T-helper 22 cell (primary cell): ENCODE measurements around the gene MIPEP.
"Not testable (repeated sequence)": the region's sequence is repeated elsewhere in the genome, so short reads cannot be mapped to it uniquely, and the experiment has no call there.

Source experiments
- DNase-seq: peaks from one replicate; pipeline ENCODE4 v3.0.0-alpha.2; 2020; ENCODE audit warnings: low read depth

Gene MIPEP

GRCh38 chr13:23889615-23890607 is 711 bp upstream of the MIPEP start:
- DNase-seq = no peak

DNA sequence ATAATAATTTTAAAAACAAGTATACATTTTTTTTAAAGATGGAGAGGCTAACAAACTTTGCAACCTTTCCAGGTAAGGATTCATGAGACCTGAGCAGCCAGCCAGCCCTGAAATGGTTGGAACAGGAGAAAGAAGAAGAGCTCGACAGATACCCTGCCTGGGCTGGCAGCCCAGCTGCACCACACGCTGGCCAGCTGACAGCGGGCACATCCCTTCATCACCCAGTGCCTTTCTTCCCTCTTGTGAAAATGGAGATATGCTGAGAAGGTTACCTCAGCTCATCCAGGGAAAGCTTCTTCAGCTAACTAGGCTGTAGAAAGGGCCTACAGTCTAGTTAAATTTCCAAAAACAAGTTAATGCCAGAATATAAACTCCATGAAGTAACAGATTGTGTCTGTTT is 4.8 kb downstream of the MIPEP start:
- not testable (repeated sequence) for DNase-seq

GRCh38 chr13:23883255-23883654 is 5.9 kb downstream of the MIPEP start:
- DNase-seq = no peak

- DNase-seq = not testable (repeated sequence)
Measured at GRCh38 chr13:23881402-23881800, 7.8 kb downstream of the MIPEP start.

GRCh38 chr13:23880493-23881401 is 8.5 kb downstream of the MIPEP start:
- not testable (repeated sequence) for DNase-seq

DNA sequence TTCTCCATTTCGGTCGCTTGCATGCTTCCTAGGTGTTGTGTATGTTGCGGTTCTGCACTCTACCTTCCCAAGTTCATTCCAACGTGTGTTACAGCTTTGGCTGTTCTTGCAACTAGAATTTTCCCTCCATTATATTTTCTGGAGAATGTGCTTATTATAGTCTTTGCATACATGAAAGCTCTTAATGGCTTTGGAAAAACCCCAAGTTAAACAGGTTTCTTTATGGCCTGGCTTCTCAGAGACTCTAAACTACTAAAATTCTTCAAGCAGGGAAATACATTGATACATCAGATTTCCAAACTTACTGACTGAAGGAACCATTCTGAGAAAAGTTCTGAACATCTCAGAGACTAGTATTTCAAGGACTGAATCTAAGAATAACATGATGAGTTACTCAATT is 11.9 kb downstream of the MIPEP start:
- DNase-seq = no peak

DNA sequence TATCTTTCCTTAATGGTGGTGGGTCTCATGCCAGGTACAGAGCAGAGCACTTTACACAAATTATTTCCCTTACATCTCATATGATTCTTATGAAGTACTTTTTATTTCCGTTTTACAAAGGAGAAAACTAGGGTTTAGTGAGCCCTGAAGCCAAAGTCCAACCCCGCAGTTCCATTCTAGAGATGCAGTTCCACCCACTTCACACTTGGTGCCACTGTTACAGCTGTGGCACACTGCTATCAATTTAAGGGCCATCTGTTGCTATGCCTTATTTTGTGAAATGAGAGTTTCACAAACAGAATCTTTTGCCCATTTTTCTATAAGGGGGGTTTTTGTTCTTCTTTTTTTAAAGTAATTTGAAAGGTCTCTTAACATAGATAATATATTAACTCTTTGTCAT is 12.9 kb downstream of the MIPEP start:
- DNase-seq = no peak

DNA sequence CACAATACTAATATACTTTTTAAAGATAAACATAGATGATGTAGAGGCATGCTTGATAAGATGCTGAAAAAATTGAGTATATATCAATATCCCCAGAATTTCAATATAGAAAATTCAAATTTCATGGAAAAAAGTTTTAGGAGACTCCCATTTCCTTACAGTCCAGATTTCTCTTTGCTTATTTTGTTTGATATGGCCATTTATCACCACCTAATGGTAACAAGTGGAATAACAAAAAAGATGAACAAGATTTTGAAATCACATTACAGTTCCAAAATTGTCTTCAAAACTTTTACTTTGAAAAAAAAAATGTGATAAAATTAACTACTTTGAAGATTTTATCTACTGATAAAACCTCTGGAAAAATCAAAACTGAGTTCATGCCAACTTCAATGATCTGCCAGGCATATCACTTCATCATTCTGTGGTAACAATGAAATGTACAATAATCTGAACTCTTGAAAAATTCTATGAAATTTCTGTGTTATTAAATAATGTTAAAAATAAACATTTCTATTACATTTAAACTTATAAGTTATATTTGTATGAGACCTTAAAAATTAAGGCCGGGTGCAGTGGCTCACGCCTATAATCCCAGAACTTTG is 17.5 kb downstream of the MIPEP start:
- no peak for DNase-seq

DNA sequence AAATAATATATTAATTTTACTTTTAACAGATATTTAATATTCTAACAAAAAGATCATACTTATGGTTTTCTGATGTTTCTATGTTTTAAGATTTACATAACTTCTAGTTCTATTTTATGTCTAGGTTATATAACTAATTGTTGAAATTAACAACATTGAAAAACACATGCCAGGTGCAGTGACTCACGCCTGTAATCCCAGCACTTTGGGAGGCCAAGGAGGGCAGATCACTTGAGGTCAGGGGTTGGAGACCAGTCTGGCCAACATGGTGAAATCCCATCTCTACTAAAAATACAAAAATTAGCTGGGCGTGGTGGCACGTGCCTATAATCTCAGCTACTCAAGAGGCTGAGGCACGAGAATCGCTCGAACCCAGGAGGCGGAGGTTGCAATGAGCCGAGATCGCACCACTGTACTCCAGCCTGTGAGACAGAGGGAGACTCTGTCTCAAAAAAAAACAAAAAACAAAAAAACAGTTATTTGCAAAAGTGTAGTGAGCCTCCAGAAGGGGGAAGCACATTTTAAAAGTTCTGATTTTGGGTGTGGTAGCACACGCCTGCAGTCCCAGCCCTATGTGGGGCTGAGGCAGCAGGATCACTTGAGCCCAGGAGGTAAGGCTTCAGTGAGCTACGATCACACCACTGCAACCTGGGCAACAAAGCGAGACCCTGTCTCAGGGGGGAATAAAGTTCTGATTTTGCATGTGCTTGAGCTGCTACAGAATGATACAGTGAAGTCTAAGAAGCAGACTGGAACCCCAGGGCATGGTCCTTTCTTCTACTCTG is 18.7 kb downstream of the MIPEP start:
- DNase-seq = no peak

GRCh38 chr13:23868521-23868920 is 20.7 kb downstream of the MIPEP start:
- DNase-seq = no peak

- no peak for DNase-seq
Measured at GRCh38 chr13:23867027-23867491, 22.1 kb downstream of the MIPEP start.

- DNase-seq = no peak
Measured at GRCh38 chr13:23866420-23867026, 22.7 kb downstream of the MIPEP start.

- DNase-seq = no peak
Measured at GRCh38 chr13:23865906-23866305, 23.3 kb downstream of the MIPEP start.

- no peak for DNase-seq
Measured at GRCh38 chr13:23865026-23865425, 24.2 kb downstream of the MIPEP start.

- DNase-seq = no peak
Measured at GRCh38 chr13:23861310-23861709, 27.9 kb downstream of the MIPEP start.

- no peak for DNase-seq
Measured at GRCh38 chr13:23859904-23860303, 29.3 kb downstream of the MIPEP start.

GRCh38 chr13:23859455-23859854 is 29.7 kb downstream of the MIPEP start:
- no peak for DNase-seq

- no peak for DNase-seq
Measured at GRCh38 chr13:23858546-23858945, 30.7 kb downstream of the MIPEP start.

DNA sequence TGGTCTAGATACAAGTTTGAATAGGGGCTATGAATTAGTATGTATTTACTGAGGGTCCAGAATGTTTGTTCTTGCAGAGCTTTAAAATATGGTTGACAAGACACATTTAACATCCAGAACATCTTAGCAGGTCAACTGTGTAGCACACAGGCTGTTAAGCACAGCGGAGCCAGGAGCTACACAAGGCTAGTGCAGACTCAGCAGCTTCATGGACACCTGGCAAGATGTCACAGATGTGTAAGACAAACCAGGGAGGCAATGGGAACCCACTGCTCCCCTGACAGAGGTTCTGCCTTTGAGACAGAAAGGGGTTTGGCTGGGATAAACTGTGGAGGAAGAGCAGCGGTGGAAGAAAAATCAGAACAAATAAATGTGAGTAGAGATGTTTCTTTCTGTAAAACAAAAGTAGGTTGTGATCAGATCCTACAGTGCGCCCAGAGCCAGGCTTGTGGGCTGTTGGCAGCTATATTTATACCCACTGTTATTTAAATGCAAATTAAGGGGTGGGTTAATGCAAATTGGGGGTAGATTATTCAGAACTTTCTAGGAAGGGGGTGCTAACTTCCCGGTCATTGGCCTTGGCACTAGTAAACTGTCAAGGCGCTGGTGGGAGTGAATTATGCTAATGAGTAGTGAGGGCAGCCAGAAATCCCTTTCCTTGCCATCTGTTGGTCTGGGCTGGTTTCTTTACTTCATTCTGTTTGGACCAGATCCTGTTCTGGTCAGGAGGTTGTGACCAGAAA is 33.0 kb downstream of the MIPEP start:
- no peak for DNase-seq

- DNase-seq = no peak
Measured at GRCh38 chr13:23855360-23855759, 33.8 kb downstream of the MIPEP start.
